SK-N-SH treated with all-trans-retinoic acid at 6 μM for 48 hours (cell line): ENCODE results near the gene TMEM132D.

Experiments used
- ARNTL ChIP-seq: fragments of 450-650 bp; formaldehyde crosslinking; IDR thresholded peaks from 2 replicates; pipeline ENCODE4 v1.5.0; 2020; ENCODE audit warnings: low read depth, mild to moderate bottlenecking, moderate library complexity, borderline replicate concordance
- CSDC2 ChIP-seq: fragments of 250-450 bp; sonication (Bioruptor Pico); IDR thresholded peaks from 2 replicates; pipeline ENCODE4 v1.5.0; 2020; ENCODE audit warnings: mild to moderate bottlenecking, moderate library complexity
- ESRRG ChIP-seq: fragments of 250-450 bp; sonication (Bioruptor Pico); IDR thresholded peaks from 2 replicates; pipeline ENCODE4 v1.6.1; 2021; ENCODE audit warnings: mild to moderate bottlenecking
- ISL1 ChIP-seq: fragments of 250-450 bp; sonication (Bioruptor Pico); IDR thresholded peaks from 2 replicates; pipeline ENCODE4 v2.1.2; 2022; ENCODE audit warnings: mild to moderate bottlenecking, moderate library complexity
- PPARA ChIP-seq: fragments of 250-450 bp; sonication (Bioruptor Pico); IDR thresholded peaks from 2 replicates; pipeline ENCODE4 v1.5.0; 2020; ENCODE audit warnings: mild to moderate bottlenecking, borderline replicate concordance
- RARB ChIP-seq: fragments of 250-450 bp; sonication (Bioruptor Pico); IDR thresholded peaks from 2 replicates; pipeline ENCODE4 v1.8.0; 2021; ENCODE audit warnings: mild to moderate bottlenecking, moderate library complexity
- SNAI2 ChIP-seq: fragments of 250-450 bp; sonication (Bioruptor Pico); IDR thresholded peaks from 2 replicates; pipeline ENCODE4 v1.5.0; 2020; ENCODE audit warnings: mild to moderate bottlenecking, moderate library complexity
- ZFP3 ChIP-seq: fragments of 250-450 bp; sonication (Bioruptor Pico); IDR thresholded peaks from 2 replicates; pipeline ENCODE4 v1.5.0; 2020; ENCODE audit warnings: mild to moderate bottlenecking, moderate library complexity
- ZFP30 ChIP-seq: fragments of 450-650 bp; formaldehyde crosslinking; IDR thresholded peaks from 2 replicates; pipeline ENCODE4 v1.5.0; 2022; ENCODE audit warnings: mild to moderate bottlenecking, moderate library complexity
- ZNF8 ChIP-seq: fragments of 450-650 bp; formaldehyde crosslinking; IDR thresholded peaks from 2 replicates; pipeline ENCODE4 v1.5.0; 2020; ENCODE audit warnings: mild to moderate bottlenecking, moderate library complexity
- TF ChIP-seq, protein P1 (sequence below): fragments of 250-450 bp; sonication (Bioruptor Pico); IDR thresholded peaks from 2 replicates; pipeline ENCODE4 v1.8.0; 2020; ENCODE audit warnings: mild to moderate bottlenecking, moderate library complexity, borderline replicate concordance

DNA sequence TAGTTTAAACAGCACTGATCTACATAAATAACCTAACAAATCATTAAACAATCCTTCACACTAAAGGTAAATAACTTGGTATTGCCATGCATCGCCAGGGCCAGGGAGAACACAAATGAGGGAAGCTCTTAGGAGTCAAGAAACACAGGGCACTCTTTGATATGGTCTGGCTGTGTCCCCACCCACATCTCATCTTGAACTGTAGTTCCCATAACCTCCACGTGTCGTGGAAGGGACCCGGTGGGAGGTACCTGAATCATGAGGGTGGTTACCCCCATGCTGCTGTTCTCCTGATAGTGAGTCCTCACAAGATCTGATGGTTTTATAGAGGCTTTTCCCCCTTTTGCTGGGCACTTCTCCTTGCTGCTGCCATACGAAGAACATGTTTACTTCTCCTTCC lies 17.3 kb downstream of the TMEM132D start:
- TF ChIP-seq ESRRG (CRISPR knock-in tag) (no peak), ARNTL (CRISPR knock-in tag) (no peak), ZFP3 (CRISPR knock-in tag) (no peak), ZNF8 (no peak), ZFP30 (no peak), CSDC2 (CRISPR knock-in tag) (no peak), RARB (CRISPR knock-in tag) (no peak), ISL1 (CRISPR knock-in tag) (no peak), PPARA (CRISPR knock-in tag) (no peak), SNAI2 (CRISPR knock-in tag) (no peak)
- TF ChIP-seq, protein P1, sequence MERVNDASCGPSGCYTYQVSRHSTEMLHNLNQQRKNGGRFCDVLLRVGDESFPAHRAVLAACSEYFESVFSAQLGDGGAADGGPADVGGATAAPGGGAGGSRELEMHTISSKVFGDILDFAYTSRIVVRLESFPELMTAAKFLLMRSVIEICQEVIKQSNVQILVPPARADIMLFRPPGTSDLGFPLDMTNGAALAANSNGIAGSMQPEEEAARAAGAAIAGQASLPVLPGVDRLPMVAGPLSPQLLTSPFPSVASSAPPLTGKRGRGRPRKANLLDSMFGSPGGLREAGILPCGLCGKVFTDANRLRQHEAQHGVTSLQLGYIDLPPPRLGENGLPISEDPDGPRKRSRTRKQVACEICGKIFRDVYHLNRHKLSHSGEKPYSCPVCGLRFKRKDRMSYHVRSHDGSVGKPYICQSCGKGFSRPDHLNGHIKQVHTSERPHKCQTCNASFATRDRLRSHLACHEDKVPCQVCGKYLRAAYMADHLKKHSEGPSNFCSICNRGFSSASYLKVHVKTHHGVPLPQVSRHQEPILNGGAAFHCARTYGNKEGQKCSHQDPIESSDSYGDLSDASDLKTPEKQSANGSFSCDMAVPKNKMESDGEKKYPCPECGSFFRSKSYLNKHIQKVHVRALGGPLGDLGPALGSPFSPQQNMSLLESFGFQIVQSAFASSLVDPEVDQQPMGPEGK (CRISPR knock-in tag), result no peak
